Endothelial cell of umbilical vein (primary cell): ENCODE data around the gene MAPK8IP3. TPM values are rescaled to one million over a fixed set of nuclear protein-coding genes. Genes with fewer than 3 reads are reported as not detected.
A peak's percentile ranks its signal among the peaks of the same experiment; 100 is the strongest.

ENCODE experiments used
- BruUV-seq: library from RNA; stranded (reverse); fragments of 400-500 nt; replicated peaks from 2 replicates; lab custom pipeline; 2021; lab: Mats Ljungman, UMichigan
- CTCF ChIA-PET: fragments of 300-600, 350-600 bp; sonication (Branson Sonifier 250); formaldehyde crosslinking; loops from one replicate; lab custom pipeline; 2021; ENCODE audit warnings: antibody characterized with exemption, inconsistent platforms; lab: Charles Lee
- POLR2A ChIA-PET: fragments of 300-600, 350-600 bp; sonication (Branson Sonifier 250); formaldehyde crosslinking; loops from one replicate; lab custom pipeline; 2021; ENCODE audit warnings: antibody characterized with exemption, inconsistent platforms; lab: Charles Lee
- DNase-seq: peaks from one replicate; pipeline ENCODE4 v3.0.0-alpha.2; 2011; ENCODE audit warnings: low read depth, low spot score
- FAIRE-seq: peaks from 2 replicates; lab custom pipeline; 2011; peaks lifted over from hg19 to GRCh38; lab: Jason Lieb, UNC
- H2AFZ ChIP-seq: 2 replicates; pipeline ENCODE4 v1.6.0; 2012; ENCODE audit warnings: low read depth, low read length, control low read depth, inconsistent platforms
- H3K27ac ChIP-seq: 2 replicates; pipeline ENCODE4 v1.5.1; 2011; ENCODE audit warnings: low read depth, mild to moderate bottlenecking, control low read depth, low read length, moderate library complexity; ENCODE audit not compliant: insufficient read depth
- H3K27me3 ChIP-seq, 2 experiments: 2 replicates each; pipeline versions ENCODE4 v1.6.0 to v1.6.1; 2011; ENCODE audit warnings: low read length in 2 of 2, mixed read lengths in 1 of 2; ENCODE audit not compliant: control insufficient read depth in 2 of 2, insufficient read depth in 2 of 2
- H3K36me3 ChIP-seq, 2 experiments: 2 replicates in 1 of 2; 3 replicates in 1 of 2; pipeline ENCODE4 v1.5.1; 2011; ENCODE audit warnings: low read length in 2 of 2, mild to moderate bottlenecking in 1 of 2, moderate library complexity in 1 of 2; ENCODE audit not compliant: control insufficient read depth in 2 of 2, insufficient read depth in 2 of 2; ENCODE audit errors: extremely low read depth in 1 of 2
- H3K4me1 ChIP-seq: 3 replicates; pipeline ENCODE4 v1.5.1; 2011; ENCODE audit warnings: mild to moderate bottlenecking, low read length; ENCODE audit not compliant: control insufficient read depth, insufficient read depth; ENCODE audit errors: extremely low read depth
- H3K4me2 ChIP-seq: 2 replicates; pipeline ENCODE4 v1.6.1; 2011; ENCODE audit warnings: low read length, control low read depth, mixed read lengths; ENCODE audit not compliant: insufficient read depth
- H3K4me3 ChIP-seq, 3 experiments: fragments of 200-600 bp in 1 of 3; sonication (generic), shearing (Covaris generic) in 1 of 3; replicated peaks in 1 of 3; 2 replicates each; pipeline ENCODE4 v1.5.1; 2011 to 2016; ENCODE audit warnings: control low read depth in 3 of 3, low read length in 3 of 3, mild to moderate bottlenecking in 2 of 3, inconsistent platforms in 1 of 3, low read depth in 1 of 3, moderate library complexity in 1 of 3; ENCODE audit not compliant: insufficient read depth in 1 of 3
- H3K79me2 ChIP-seq: 2 replicates; pipeline ENCODE4 v1.6.0; 2012; ENCODE audit warnings: low read length, inconsistent platforms; ENCODE audit not compliant: control insufficient read depth, insufficient read depth
- H3K9ac ChIP-seq: replicated peaks from 2 replicates; pipeline ENCODE3; 2011; ENCODE audit warnings: low read length, control low read depth; ENCODE audit not compliant: insufficient read depth; ENCODE audit errors: extremely low read depth
- H3K9me1 ChIP-seq: replicated peaks from 3 replicates; pipeline ENCODE4 v1.6.0; 2011; ENCODE audit warnings: mild to moderate bottlenecking, low read length; ENCODE audit not compliant: control insufficient read depth, insufficient read depth; ENCODE audit errors: extremely low read depth
- H3K9me3 ChIP-seq: replicated peaks from 2 replicates; pipeline ENCODE4 v1.5.1; 2012; ENCODE audit warnings: low read length, inconsistent platforms; ENCODE audit not compliant: control insufficient read depth, insufficient read depth
- H4K20me1 ChIP-seq: replicated peaks from 2 replicates; pipeline ENCODE3; 2011; ENCODE audit warnings: mild to moderate bottlenecking, low read length; ENCODE audit not compliant: control insufficient read depth, insufficient read depth; ENCODE audit errors: extremely low read depth
- CTCF ChIP-seq, 2 donors: IDR thresholded peaks; 1 replicate in 1 of 2; 2 replicates in 1 of 2; pipeline ENCODE4 v1.5.1; 2011; ENCODE audit warnings: low read length in 2 of 2, mild to moderate bottlenecking in 2 of 2, moderate library complexity in 2 of 2, control low read depth in 1 of 2, inconsistent platforms in 1 of 2, low read depth in 1 of 2; ENCODE audit not compliant: insufficient read depth in 1 of 2; ENCODE audit errors: extremely low read depth in 1 of 2
- EZH2 ChIP-seq: IDR thresholded peaks from 2 replicates; pipeline ENCODE4 v1.6.1; 2012; ENCODE audit warnings: borderline replicate concordance, low read depth, mild to moderate bottlenecking, moderate library complexity, low read length, inconsistent platforms; ENCODE audit not compliant: severe bottlenecking
- FOS ChIP-seq: IDR thresholded peaks from 2 replicates; pipeline ENCODE4 v1.6.1; 2011; ENCODE audit warnings: mild to moderate bottlenecking, low read length, moderate library complexity, borderline replicate concordance; ENCODE audit not compliant: insufficient read depth
- GATA2 ChIP-seq: IDR thresholded peaks from 2 replicates; pipeline ENCODE4 v1.7.0; 2011; ENCODE audit warnings: low read depth, mild to moderate bottlenecking, moderate library complexity, mixed read lengths, low read length; ENCODE audit not compliant: insufficient read length, insufficient read depth
- MAX ChIP-seq: IDR thresholded peaks from 2 replicates; pipeline ENCODE4 v1.6.1; 2011; ENCODE audit not compliant: insufficient read depth, insufficient read length
- MYC ChIP-seq: IDR thresholded peaks from one replicate; pipeline ENCODE4 v1.6.1; 2011; ENCODE audit warnings: mild to moderate bottlenecking, low read depth, low read length
- POLR2A ChIP-seq: IDR thresholded peaks from 2 replicates; pipeline ENCODE4 v1.6.1; 2012; ENCODE audit warnings: low read depth, mild to moderate bottlenecking, control low read depth, low read length
- dilution Hi-C: fragments of 300-500 bp; cut with MboI; formaldehyde crosslinking; loops from one replicate; pipeline ENCODE4 v1.15.0; 2019; ENCODE audit warnings: low sequenced_read_pairs; ENCODE audit not compliant: extremely low pct_ligation_motif_present
- intact Hi-C: fragments of 100-400 bp; cut with micrococcal nuclease; formaldehyde crosslinking; loops from one replicate; pipeline ENCODE4 v1.10.0; 2022
- polyA plus RNA-seq, 4 experiments: library from polyadenylated mRNA; depleted of rRNA in 3 of 4; stranded (reverse) in 3 of 4; unstranded in 1 of 4; fragments of >200 nt; gene quantifications; 2 replicates each; pipeline versions ENCODE4 v1.2.1 to v1.2.3, GENCODE V29; 2011 to 2012; ENCODE audit warnings: missing spikeins in 1 of 4
- total RNA-seq: library from RNA; stranded (reverse); gene quantifications from 2 replicates; pipeline ENCODE4 v1.2.3, GENCODE V29; 2021

MAPK8IP3 gene
- total and polyA plus RNA-seq, 2 donors (not counting 3 experiments of a cell fraction or from before 2014, with no cell fraction given), result 40.7 to 92.2 TPM

GRCh38 chr16:1674751-1675664, 31.0 kb upstream of the MAPK8IP3 start:
- Histone ChIP-seq H3K36me3 (peaks cover 9 to 44% of the 10 kb centered on the region in 2 experiments), H3K9ac (no peak overlapping the region), H3K9me3 (no peaks in the 10 kb centered on the region), H3K79me2 (peaks cover 17% of the 10 kb centered on the region), H3K27me3 (no peaks in the 10 kb centered on the region), H3K9me1 (no peaks in the 10 kb centered on the region), H3K27ac (no peak overlapping the region), H2AFZ (no peak overlapping the region), H3K4me1 (peaks cover 12% of the 10 kb centered on the region), H4K20me1 (no peaks in the 10 kb centered on the region), H3K4me2 (no peak overlapping the region), H3K4me3 (no peak overlapping the region)
- FAIRE-seq (peak; percentile 64), DNase-seq (no peak)
- dilution Hi-C loops, result no loop called here
- ChIA-PET POLR2A (no interaction called here), CTCF (interaction anchor here (0.7 to 5.9 kb wide), 3 partner anchors 9 to 180 kb away, joined by 4 to 52 read pairs (median 6); partner anchors contain the start of gene MAPK8IP3)
- no TSS peak for BruUV-seq
- intact Hi-C loops, result no loop called here
- TF ChIP-seq POLR2A (no peak), FOS (no peak), MAX (no peak), CTCF (IDR thresholded peaks at IDR 0.05; ENCODE audit: extremely low read depth in 1 of 2, insufficient read depth in 1 of 2, low read depth in 1 of 2, low read length in 2 of 2) (no peak), MYC (no peak), GATA2 (no peak), EZH2 (no peak)
